Mesodermal cell (in vitro differentiated cells): Measurements from ENCODE around the gene SCG5.

Source experiments
- H3K27ac ChIP-seq: 2 replicates; pipeline ENCODE4 v1.7.0; 2013; ENCODE audit warnings: mild to moderate bottlenecking, low read depth, low read length, moderate library complexity; ENCODE audit not compliant: severe bottlenecking
- H3K36me3 ChIP-seq: 2 replicates; pipeline ENCODE4 v1.7.1; 2013; ENCODE audit warnings: mild to moderate bottlenecking, low read length, moderate library complexity; ENCODE audit not compliant: control insufficient read depth, insufficient read depth
- H3K4me1 ChIP-seq: one replicate; pipeline ENCODE4 v1.7.1; 2013; ENCODE audit warnings: mild to moderate bottlenecking, low read length; ENCODE audit not compliant: insufficient read depth, control insufficient read depth, poor library complexity, severe bottlenecking
- H3K4me3 ChIP-seq: 2 replicates; pipeline ENCODE4 v1.7.0; 2013; ENCODE audit warnings: low read length, control low read depth, mild to moderate bottlenecking; ENCODE audit not compliant: insufficient read depth, poor library complexity, severe bottlenecking; ENCODE audit errors: extremely low read depth
- H3K9me3 ChIP-seq: 2 replicates; pipeline ENCODE4 v1.7.1; 2013; ENCODE audit warnings: mild to moderate bottlenecking, low read length, moderate library complexity; ENCODE audit not compliant: control insufficient read depth
- WGBS, 2 experiments: methylation state at CpG; one replicate each; pipeline ENCODE4 v1.1.5; 2013; ENCODE audit warnings: missing lambda C conversion rate in 2 of 2; ENCODE audit not compliant: insufficient coverage in 2 of 2; 5-methylcytosine and 5-hydroxymethylcytosine counted together

SCG5 gene

DNA sequence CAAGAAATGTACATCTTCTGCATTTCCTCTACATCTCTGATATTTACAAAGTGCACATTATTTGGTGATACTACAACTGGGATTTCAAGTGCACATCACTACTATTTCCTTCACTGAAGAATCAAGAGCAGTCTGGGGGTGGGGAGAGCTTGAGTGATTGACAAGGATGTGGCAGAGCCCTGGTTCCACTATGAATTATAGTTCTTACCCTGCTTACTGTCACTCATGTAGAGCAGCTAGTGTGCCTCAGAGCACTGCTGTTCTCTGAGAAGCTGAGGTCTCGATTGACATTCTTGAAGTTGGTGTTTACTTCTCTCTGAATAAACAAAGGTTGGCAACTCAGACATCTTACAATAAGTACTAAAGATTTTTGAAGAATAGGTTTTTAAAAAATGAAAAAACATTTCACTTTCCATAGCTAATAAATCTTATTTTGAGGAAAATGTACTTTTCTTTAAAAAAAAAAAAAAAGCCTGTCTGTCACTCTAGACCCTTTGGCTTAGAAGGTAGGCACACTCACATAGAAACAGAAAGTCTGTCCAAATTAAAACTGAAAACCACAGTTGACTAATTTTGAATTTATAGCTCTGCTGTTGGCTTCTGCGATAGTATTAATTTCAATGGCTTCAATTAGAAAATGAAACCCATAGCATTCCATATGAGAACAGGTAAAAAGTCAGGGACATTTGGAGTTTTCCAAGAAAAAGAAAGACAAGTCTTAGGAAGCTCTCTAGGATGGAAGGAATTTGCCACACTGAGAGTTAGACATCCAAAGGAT lies 81.8 kb downstream of the SCG5 start:
- no peak overlapping the region for H3K4me3 ChIP-seq
- no CpG with 5 or more reads among the region's 2 CpGs for WGBS, 2 experiments
- H3K9me3 ChIP-seq = no peaks in the 10 kb centered on the region
- H3K27ac ChIP-seq = no peak overlapping the region
- H3K4me1 ChIP-seq = peaks cover 9% of the 10 kb centered on the region
- H3K36me3 ChIP-seq = peaks cover 16% of the 10 kb centered on the region

DNA sequence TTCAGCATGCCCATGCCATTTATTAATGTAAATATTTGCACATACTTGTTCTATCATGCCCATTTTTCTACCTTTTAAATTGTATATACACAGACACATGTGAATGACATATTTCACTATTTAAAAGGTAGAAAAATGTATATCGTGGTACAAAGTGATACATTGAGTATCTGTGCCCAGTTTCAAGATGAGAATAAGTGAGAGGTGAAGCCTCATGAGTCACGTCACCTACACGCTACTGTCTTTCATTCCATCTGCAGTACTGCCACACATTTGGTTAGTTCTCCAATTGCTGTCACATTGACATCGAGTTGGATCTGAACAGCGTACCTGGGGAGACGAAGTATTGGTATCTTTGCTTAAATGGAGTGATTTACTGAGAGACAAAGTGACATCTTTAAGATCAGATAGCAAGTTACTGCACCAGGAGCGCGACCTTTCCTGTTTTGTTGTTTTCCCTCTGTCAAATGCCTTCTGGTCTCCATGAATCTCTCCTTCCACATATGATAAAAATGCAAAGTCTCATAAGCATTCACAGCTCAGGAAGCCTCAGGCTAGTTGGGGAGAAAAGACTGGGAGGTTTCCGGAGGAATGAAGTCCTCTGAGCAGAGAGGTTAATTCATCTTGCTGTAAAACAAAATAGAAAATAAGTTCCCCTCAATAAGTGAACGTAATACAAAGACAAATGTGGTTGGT lies 88.3 kb downstream of the SCG5 start:
- Histone ChIP-seq H3K36me3 (peaks cover 24% of the 10 kb centered on the region), H3K4me1 (peaks cover 10% of the 10 kb centered on the region), H3K9me3 (no peaks in the 10 kb centered on the region), H3K4me3 (no peak overlapping the region), H3K27ac (no peak overlapping the region)
- 88 to 95% methylated on average over 7 to 9 of the region's 10 CpGs for WGBS, 2 experiments

DNA sequence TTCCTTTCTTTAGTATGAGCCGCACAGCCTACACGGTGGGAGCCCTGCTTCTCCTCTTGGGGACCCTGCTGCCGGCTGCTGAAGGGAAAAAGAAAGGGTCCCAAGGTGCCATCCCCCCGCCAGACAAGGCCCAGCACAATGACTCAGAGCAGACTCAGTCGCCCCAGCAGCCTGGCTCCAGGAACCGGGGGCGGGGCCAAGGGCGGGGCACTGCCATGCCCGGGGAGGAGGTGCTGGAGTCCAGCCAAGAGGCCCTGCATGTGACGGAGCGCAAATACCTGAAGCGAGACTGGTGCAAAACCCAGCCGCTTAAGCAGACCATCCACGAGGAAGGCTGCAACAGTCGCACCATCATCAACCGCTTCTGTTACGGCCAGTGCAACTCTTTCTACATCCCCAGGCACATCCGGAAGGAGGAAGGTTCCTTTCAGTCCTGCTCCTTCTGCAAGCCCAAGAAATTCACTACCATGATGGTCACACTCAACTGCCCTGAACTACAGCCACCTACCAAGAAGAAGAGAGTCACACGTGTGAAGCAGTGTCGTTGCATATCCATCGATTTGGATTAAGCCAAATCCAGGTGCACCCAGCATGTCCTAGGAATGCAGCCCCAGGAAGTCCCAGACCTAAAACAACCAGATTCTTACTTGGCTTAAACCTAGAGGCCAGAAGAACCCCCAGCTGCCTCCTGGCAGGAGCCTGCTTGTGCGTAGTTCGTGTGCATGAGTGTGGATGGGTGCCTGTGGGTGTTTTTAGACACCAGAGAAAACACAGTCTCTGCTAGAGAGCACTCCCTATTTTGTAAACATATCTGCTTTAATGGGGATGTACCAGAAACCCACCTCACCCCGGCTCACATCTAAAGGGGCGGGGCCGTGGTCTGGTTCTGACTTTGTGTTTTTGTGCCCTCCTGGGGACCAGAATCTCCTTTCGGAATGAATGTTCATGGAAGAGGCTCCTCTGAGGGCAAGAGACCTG lies 89.5 kb downstream of the SCG5 start:
- WGBS, 2 experiments = 64 to 73% methylated on average over 21 of the region's 27 CpGs
- peaks cover 10% of the 10 kb centered on the region for H3K4me1 ChIP-seq
- no peaks in the 10 kb centered on the region for H3K9me3 ChIP-seq
- H3K4me3 ChIP-seq = no peak overlapping the region
- H3K27ac ChIP-seq = no peak overlapping the region
- H3K36me3 ChIP-seq = peaks cover 33% of the 10 kb centered on the region

DNA sequence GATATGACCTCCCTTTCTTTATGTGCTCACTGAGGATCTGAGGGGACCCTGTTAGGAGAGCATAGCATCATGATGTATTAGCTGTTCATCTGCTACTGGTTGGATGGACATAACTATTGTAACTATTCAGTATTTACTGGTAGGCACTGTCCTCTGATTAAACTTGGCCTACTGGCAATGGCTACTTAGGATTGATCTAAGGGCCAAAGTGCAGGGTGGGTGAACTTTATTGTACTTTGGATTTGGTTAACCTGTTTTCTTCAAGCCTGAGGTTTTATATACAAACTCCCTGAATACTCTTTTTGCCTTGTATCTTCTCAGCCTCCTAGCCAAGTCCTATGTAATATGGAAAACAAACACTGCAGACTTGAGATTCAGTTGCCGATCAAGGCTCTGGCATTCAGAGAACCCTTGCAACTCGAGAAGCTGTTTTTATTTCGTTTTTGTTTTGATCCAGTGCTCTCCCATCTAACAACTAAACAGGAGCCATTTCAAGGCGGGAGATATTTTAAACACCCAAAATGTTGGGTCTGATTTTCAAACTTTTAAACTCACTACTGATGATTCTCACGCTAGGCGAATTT lies 91.2 kb downstream of the SCG5 start:
- Histone ChIP-seq H3K4me1 (peaks cover 10% of the 10 kb centered on the region), H3K27ac (no peak overlapping the region), H3K36me3 (peaks cover 38% of the 10 kb centered on the region), H3K9me3 (no peaks in the 10 kb centered on the region), H3K4me3 (no peak overlapping the region)
- 86 to 87% methylated on average over 3 to 4 of the region's 6 CpGs for WGBS, 2 experiments

DNA sequence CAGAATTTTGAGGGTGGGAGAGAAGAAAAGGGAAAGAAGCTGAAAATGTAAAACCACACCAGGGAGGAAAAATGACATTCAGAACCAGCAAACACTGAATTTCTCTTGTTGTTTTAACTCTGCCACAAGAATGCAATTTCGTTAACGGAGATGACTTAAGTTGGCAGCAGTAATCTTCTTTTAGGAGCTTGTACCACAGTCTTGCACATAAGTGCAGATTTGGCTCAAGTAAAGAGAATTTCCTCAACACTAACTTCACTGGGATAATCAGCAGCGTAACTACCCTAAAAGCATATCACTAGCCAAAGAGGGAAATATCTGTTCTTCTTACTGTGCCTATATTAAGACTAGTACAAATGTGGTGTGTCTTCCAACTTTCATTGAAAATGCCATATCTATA lies 91.8 kb downstream of the SCG5 start:
- H3K9me3 ChIP-seq = no peaks in the 10 kb centered on the region
- H3K4me1 ChIP-seq = peaks cover 10% of the 10 kb centered on the region
- H3K36me3 ChIP-seq = peaks cover 38% of the 10 kb centered on the region
- 40% methylated on average over 2 of the region's 3 CpGs; no CpG with 5 or more reads in 1 of the 2 experiments for WGBS, 2 experiments
- no peak overlapping the region for H3K4me3 ChIP-seq
- H3K27ac ChIP-seq = no peak overlapping the region

DNA sequence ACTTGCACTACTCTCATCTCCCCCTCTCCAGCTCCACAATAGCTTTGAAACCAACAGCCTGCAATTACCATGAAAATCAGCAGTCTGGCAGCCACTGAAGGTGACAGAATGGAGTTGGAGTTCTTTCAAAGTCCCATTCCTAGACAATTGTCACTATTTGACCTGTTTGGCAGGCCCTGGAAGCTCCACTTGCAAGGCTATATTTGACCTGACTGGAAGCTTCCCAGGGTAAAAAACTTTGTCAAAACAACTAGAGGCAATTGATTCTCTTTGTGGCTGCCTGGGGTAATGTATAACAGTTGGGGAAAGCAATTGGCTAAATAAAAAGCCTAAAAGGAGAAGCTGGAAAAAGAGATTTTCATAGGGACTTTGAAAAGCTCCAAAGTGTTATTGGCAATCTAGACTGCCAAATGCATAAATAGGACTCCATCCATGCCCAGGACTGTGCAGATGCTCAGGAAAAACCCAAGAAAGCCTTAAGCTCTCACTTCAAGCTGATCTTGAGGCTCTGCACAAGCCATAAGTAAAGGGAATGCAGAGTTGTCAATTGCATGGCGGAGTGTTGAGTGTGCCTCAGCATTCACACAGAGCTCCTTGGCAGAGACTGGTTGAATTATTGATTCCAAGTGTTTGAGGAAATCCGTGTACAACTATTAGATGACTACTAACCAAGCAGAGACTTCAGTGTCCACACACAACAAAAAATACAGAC lies 94.6 kb downstream of the SCG5 start:
- H3K36me3 ChIP-seq = peaks cover 32% of the 10 kb centered on the region
- H3K4me3 ChIP-seq = no peak overlapping the region
- no peak overlapping the region for H3K27ac ChIP-seq
- 100% methylated on average over 1 of the region's 2 CpGs; no CpG with 5 or more reads in 1 of the 2 experiments for WGBS, 2 experiments
- H3K9me3 ChIP-seq = peaks cover 8% of the 10 kb centered on the region
- H3K4me1 ChIP-seq = no peaks in the 10 kb centered on the region

DNA sequence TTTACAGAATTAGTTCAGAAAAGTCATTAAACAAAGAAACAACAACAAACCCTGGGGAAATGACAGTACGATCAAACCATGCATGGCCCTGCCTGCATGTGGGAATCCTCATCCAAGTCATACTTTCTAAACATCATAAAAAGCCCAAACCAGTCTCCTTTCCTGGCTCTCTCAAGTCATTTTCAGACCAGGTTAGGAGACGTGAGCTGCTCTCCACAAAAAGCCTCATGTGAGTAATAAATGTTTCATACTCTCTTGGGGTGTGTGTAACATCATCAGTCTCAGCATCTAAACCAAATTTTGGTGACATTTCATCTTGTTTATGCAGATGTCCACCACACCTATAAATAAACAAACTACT lies 95.2 kb downstream of the SCG5 start:
- 100% methylated on average over 1 of the region's 2 CpGs; no CpG with 5 or more reads in 1 of the 2 experiments for WGBS, 2 experiments
- Histone ChIP-seq H3K4me3 (no peak overlapping the region), H3K9me3 (peaks cover 11% of the 10 kb centered on the region), H3K27ac (no peak overlapping the region), H3K4me1 (no peaks in the 10 kb centered on the region), H3K36me3 (peaks cover 26% of the 10 kb centered on the region)

DNA sequence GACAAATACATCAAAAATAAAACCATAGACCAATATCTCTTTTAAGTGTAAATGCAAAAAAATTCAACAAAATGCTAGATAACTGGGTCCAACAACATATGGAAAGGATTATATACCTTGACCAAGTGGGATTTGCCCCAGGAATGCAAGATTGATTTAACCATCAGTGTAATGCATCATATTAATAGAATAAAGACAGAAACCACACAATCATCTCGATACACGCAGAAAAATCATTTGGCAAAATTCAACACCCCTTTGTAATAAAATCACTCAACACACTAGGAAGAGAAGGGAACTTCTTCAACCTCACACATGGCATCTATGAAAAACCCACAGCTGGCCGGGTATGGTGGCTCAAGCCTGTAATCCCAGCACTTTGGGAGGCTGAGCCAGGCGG lies 95.8 kb downstream of the SCG5 start:
- peaks cover 11% of the 10 kb centered on the region for H3K9me3 ChIP-seq
- no peak overlapping the region for H3K4me3 ChIP-seq
- H3K4me1 ChIP-seq = no peaks in the 10 kb centered on the region
- 70 to 81% methylated on average over 2 to 4 of the region's 4 CpGs for WGBS, 2 experiments
- H3K27ac ChIP-seq = no peak overlapping the region
- peaks cover 20% of the 10 kb centered on the region for H3K36me3 ChIP-seq

DNA sequence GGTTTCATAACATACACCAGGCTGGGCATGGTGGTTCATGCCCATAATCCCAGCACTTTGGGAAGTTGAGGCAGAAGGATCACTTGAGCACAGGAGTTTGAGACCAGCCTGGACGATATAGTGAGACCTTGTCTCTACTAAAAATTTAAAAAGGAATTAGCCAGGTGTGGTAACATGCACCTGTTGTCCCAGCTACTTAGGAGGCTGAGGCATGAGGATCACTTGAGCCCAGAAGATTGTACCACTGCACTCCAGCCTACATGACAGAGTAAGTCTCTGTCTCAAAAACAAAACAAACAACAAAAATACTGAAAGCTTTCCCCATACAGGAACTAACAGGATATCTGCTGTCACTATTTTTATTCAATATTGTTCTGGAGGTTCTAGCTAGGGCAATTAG lies 97.2 kb downstream of the SCG5 start:
- Histone ChIP-seq H3K4me3 (no peak overlapping the region), H3K4me1 (no peaks in the 10 kb centered on the region), H3K9me3 (peaks cover 11% of the 10 kb centered on the region), H3K36me3 (peaks cover 15% of the 10 kb centered on the region), H3K27ac (no peak overlapping the region)
- WGBS, 2 experiments = 100% methylated on average over 1 of the region's 1 CpG; no CpG with 5 or more reads in 1 of the 2 experiments
